OCI-LY7 (cell line): ENCODE measurements around the gene WASHC4.

ENCODE experiments used
- CTCF ChIP-seq: fragments of 200-600 bp; sonication (generic); conservative IDR thresholded peaks from 2 replicates; pipeline ENCODE4 v1.5.1; 2014; ENCODE audit warnings: mild to moderate bottlenecking, antibody characterized with exemption, low read length, moderate library complexity, mixed read lengths
- EZH2phosphoT487 ChIP-seq: fragments of 200-600 bp; sonication (generic); IDR thresholded peaks from 2 replicates; pipeline ENCODE4 v1.6.1; 2018; ENCODE audit warnings: low read depth, borderline replicate concordance, mild to moderate bottlenecking, mixed run types, antibody characterized with exemption, low read length, moderate library complexity, mixed read lengths

- no peak for TF ChIP-seq CTCF
- no peak for TF ChIP-seq EZH2phosphoT487
Observed at GRCh38 chr12:105177208-105177607, 69.7 kb downstream of the WASHC4 start.
